ENCODE data around the gene PDGFD.

PDGFD gene

DNA sequence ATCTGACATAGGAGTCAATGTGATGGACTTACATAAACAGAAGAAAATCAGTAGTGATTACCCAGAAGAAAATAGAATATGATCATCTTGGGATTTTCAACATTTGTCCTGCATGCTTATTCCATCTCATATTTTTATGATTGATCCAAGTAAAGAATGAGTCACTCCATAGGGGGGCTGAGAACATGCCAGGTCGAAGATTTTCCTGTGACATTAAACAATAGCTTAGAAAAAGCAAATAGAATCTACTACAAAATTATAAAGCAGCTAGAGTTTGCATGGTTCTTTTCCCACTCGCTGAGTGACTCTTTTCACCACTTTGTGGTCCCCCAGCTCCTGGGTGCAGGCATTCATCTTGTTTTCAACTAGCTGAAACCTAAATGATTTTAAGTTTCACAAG, 71.2 kb downstream of the PDGFD start:
- no peak for DNase-seq

DNA sequence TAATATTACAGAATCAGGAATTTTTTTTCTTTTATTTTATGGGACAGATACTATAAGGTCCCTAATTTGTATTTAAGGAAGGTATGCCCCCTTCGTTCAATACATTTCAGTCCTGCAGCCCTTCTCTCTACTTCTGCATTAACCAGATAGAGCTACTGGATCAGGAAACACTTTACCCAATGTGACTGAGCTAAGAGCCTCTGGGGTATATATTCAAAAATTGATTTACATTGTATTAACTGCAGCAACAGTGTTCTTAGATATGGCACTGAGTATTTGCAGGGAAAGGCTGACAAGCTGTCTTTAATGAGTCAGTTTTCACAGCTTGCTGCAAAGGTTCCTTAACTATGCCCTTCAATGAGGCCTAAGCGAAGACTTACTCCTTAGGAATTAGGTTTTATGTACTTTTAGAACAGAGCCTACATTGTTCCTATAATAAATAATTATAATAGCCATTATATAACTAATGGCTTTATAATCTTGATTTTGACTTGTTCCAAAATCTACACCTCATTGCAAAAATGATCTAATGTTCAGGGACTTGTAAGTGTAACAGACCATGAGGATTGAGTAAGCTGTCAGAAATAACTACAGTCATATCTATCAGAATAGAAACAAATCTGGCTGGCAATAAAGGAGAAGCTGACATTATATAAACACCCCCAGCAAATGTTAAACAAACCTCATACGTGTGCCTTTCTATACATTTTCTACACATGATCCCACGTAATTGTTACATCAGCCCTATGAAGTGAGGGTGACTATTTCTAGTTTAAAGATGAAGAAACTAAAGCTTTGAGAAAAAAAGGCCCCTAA, 72.5 kb downstream of the PDGFD start:
- DNase-seq: no peak

DNA sequence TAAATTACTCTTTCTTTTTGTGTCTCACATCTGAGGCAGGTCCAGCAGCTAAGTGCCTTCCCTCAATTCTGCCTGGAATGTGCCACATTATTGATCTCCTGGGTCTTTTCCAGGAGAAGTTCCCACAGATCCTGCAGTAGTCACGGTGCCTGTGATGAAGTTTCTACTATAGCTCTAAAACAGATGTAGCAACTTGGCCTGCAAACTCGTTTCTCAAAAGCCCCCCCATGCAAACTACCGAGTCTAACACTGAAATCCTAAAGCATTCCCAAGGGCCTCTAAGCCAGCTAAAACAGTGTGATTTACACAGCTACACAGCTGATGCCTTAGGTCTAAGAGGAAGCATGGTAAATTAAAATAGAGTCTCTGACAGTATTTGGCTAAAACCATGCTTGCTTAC, 73.2 kb downstream of the PDGFD start:
- no peak for DNase-seq

DNA sequence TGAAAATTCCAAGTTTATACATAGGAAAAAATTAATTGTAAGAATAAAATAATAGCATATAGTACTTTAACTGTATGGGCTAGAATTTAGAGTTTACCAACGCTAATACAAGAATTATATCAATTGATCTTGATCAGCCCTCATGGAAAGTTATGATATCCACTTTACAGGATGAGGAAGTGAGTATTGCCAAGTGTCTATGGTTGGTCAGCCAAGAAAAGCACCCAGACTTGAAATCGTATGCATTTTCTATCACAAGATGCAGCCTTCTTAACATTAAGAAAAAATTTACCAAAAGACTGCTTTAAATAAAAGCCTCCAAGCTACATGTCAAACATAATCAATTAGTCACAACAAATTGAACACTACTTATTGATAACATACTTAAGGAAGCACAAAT, 74.5 kb downstream of the PDGFD start:
- no peak for DNase-seq

DNA sequence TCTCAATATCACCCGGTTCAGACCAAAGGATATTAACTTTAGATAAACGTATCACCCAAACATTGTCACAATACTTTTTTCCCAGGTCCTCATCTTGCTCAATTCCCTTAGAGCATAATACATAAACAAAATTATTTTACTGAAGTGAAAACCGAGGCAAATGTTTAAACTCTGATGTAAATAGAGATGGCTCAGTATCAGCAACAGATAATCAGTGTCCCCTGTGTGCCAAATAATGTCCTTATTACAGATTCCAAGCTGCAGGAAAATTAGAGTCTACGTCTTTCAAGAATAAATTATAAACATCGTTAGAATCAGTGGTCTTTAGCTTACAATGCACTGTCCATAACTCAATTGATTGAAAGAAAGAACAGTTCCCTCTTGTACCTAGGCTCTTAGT, 77.3 kb downstream of the PDGFD start:
- no peak for DNase-seq

DNA sequence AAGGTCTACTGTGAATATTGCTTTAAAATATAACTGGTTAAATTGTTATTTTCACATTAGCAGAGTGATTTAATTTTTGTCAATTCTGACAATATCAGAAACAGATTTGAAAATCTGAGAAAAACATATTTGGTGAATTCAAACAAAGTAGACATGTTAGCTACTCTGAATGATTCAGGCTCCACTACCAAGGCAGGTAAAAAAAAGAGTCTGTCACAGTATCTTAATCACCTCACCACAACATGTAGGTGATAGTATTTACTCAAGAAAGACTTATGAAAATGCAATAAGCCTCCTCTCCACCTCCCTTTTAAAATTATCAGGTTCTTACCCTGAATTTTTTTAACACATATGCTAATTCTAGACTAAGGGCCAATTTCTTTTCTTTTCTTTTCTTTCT, 85.0 kb downstream of the PDGFD start:
- no peak for DNase-seq

DNA sequence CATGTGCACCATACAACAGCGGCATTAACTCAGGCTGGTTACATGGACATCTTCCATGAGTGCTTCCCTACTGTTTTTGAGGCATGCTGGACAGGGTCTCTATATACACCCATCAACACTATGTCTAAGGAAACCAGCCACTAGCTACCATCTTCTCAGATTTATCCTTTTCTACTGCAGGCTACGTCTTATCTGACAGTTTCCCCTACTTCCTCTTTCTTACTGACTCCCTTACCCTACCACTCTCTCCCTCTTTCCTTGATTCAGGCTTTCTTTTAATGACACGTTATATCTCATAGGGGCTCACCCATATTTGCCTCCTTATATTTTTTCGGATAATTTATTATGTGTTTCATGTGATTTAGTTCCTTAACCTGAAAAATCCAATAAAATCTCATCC, 85.7 kb downstream of the PDGFD start:
- DNase-seq: no peak

DNA sequence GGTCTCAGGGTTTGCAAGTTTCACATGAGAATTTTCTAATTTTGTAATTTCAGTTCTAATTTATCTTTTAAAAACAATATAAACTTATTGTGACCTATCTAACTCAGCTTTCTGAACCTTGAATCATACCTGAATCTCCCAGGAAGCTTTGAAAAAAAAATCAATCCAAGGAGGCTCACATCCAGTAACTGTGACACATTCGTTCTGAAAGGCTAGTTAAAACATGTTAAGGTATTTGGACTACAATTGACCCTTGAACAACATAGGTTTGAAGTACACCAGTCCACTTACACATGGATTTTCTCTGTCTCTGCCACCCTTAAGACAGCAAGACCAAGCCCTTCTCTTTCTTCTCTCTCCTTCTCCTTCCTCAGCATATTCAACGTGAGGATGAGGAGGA, 87.5 kb downstream of the PDGFD start:
- DNase-seq: no peak

DNA sequence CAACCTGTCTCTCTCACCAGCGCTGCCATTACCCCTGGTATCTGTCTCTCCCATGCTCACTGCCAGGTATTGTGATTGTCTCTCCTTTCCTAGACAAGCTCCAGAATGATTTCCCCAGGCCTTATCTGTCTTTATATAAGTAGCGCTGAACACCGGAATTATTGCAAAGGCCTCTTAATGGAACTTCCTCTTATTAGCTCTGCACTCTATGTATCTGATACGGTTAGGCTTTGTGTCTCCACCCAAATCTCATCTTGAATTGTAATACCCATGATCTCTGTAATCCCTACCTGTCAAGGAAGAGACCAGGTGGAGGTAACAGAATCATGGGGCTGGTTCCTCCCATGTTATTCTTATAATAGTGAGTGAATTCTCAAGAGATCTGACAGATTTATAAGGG, 88.2 kb downstream of the PDGFD start:
- DNase-seq: no peak

DNA sequence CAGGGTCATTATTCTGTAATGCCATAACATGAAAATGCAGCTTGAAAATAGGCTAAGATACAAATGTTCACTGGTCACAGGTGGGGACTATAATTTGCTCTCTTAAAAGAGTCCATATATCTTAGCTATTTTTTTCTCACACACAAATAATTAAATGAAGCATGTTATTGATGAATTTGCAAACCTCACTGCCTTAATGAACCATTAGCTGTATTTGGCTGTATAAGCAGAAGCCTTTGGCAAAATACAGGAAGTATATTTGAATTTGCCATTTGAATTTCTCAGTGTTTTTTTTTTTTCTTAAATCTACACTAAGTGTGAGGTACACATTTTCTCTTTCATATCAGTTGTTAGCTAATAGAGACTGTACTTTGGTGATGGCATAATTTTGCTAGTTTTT, 88.9 kb downstream of the PDGFD start:
- no peak for DNase-seq

DNA sequence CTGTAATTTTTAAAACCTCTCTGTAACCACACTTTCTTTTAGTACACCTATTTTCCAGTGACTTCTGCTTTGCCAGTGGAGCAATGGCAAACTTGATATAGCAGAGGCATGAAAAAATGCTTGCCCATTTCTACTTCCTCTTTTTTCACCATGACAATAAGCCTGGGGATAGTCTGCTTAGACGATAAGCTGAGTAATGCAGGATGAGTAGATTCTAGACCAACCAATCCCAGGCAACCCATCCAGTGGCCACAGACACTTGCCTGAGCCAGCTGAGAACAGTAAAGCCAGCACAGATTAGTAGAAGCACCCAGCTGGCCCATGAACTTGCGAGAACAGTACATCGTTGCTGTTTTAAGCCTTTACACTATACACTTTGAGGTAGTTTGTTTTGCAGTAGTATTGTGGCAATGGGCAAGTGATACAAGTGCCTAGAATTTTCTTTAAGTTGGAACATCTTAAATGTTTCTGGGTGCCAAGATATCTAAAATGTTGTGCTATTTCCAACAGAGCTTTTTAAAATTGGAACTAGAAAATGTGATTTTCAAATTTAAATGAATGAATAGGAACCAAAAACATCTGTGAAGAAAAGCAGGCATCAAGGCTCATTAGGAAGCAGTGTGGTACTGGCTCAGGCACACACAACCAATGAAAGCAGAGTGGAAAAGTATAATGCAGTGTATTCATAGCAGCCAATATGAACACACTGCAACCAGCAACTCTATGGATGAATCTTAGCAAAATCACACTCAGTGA, 89.8 kb downstream of the PDGFD start:
- DNase-seq: no peak

DNA sequence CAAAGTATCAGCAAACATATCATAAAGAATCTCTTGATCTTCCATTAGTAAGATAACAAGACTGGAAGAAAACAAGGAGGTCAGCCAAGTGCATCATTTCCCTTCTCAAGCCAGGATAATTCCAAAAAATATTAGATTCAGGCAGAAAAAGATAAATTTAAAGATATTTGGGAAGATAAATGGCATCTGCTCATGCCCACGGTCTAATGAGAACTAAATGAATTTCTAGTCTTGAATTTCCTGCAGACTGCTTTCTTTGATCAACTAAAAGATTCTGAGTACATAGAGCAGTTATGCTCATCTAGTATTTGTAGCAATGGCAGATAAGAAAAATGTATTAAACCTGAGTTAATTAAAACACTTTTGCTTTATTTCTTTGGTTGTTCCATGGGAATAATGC, 96.4 kb downstream of the PDGFD start:
- DNase-seq: no peak

DNA sequence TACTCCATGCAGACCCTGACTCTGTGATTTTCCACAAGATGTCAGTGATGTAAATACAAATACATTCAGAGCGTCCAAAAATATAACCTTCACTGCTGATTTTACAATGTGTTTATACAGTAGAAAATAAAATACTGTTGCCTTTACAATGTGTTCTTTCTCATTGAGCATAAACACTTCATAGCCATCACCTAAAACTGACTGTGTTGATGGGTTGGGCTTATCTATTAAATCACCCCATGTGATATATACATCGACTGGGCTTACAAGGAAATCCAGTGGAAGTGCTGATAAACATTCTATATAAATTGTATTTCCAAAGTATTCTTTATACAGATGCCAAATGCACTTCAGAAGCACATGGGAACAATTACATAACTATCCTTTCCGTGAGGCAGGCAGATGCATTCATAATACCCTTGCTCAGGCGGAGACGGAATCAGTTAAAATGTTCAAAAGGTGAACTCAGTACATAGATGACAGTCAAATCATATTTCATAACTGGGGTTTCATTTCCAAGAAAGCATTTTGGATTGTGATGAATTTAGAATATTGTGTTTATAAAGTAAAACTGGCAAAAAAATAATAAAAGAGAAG, 99.8 kb downstream of the PDGFD start:
- DNase-seq: no peak

DNA sequence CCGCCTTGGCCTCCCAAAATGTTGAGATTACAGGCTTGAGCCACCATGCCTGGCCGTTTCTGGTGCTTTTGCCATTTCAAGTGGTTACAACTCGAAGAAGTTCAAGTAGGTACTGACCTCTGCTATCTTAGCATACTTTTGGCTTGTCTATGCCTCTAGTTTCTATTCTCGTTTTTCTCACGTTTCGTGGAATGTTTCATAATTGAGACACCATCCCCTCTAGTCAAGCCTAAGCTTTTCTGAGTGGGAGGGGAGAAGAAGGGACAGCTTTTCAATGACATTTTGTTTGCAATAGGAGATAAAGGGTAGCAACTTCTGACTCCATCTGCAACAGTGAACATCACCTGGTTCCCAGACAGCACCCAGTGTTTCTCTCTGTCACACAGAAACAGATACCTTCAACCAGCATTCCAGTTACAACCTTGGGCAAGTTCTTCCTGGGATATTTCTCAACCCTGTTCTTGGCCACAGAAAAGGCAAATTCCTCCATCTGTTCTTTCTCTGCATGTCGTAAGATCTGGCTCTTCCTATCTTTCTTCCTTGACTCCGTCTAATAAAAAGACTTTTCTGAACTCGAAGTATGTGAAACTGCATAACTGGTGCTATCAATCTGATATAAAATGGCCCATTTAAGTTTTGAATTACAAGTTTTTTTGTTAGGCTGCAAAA, 102.0 kb downstream of the PDGFD start:
- DNase-seq: no peak

DNA sequence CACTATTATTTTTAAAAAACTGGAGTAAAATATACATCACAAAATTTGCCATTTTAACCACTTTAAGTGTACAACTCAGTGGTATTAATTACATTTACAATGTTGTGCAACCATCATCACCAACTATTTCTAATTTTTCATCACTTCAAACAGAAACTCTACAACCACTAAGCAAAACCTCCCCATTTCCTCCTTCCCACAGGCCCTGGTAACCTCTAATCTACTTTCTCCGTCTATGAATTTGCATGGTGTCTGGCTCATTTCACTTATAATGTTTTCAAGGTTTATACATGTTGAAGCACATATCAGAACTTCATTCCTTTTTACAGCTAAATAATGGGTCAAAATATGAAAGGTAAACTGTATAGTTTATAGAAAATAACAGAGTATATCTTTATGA, 103.1 kb downstream of the PDGFD start:
- DNase-seq: no peak

DNA sequence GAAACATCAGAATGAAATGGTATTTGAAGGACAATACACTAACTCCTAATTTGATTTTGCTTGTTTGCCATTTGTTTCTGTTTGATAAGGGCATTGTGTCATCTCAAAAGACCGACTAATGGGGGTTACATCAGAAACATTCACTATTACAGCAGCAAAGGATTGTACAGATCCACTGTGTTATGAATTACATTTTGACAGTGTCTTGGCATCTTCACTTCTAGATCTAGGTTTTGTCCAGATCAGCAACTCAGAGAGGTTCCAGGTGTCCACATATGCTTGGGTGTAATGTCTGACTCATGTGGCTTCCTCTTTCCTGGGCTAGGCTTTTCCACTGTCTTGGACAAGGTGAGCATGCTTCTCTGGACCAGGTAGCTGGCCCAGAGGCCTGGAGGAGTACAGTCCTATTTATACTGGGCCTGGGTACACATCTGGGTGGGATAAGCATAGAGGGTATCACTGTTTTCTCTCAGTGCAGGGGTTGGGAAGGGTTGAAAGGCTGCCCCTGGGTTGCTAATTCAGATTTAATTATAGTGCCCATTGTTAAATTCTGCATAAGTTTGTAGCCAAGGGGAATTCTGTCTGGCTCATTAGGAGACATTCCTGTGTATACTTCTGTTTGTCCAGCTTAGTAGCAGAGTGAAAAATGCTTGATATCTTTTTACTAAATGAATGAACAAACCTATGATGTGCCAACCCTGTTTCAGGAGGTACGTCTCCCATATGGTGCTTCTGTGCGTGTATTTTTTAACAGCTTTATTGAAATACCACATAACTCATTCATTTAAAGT, 103.7 kb downstream of the PDGFD start:
- no peak for DNase-seq

DNA sequence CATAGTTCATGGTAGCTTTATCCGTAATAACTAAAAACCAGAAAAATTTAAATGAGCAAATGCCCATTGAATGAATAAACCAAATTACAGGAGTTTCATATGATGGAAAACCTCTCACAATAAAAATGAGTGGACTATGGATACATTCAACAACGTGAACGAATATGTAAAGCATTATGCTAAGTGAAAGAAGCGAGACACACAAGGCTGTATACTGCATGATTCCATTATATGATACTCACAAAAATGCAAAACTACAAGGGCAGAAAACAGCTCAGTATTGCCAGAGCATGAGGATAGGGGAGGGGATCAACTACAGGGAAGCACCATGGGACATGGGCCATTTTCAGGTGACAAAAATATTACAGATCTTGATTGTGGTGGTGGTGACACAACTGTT, 105.3 kb downstream of the PDGFD start:
- DNase-seq: no peak

DNA sequence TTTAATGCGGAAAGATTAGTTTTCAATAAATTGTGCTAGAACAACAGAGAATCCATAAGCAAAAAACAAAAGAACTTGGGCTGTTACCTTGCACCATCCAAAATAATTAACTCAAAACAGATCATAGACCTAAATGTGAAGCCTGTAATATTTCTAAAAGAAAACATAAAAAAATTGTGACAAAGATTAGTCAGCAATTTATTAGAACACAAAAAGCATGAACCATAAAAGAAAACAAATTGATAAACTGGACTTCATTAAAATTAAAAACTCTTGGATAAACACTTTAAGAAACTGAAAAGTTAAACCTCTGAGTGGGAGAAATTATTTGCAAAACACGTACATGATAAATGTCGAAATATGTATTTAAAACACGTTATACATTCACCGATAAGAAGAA, 106.0 kb downstream of the PDGFD start:
- DNase-seq: no peak

DNA sequence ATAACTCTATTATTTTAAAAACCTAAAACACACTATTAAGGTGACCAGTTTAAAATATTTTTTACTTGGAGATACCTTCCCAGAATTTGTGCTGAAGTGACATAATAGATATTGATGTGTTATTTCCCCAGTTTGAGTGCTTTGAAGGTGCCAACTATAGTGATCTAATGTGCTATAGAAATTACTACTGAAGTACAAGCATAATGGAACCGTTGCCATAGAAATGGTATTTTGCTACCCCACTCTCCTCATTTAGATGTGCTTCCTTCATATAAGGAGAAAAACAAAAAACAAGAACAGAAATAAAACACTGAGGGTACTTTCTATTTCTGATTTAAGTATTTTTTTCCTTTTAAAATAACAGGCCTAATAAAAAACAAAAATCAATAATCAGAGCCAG, 108.4 kb downstream of the PDGFD start:
- no peak for DNase-seq

DNA sequence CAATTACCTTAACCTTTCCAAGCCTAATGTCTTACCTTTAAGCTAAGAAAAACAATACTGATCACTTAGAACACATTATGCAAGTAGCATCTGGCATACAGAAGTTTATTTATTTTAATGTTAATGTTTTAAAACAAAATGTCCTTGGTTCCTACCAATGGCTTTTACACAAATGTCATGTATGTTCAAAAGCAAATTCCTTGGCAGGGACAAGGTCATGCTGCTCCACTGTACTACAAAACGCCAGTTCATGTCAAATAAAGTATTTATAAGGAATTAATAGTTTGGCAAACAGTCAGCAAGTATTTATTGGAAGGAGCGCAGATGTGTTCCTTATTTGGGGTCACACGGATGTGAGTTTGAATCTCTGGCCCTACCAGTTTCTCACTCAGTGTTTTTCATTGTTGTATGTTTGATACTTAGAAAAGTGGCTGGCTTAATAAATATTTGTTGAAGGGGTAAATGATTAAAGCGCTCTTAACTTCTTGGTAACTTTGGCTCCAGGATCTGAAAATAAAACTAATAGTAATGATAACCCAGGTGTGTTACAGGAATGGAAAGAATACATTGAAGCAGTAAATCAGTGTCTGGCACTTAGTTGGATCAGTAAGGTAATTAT, 108.9 kb downstream of the PDGFD start:
- DNase-seq: no peak

DNA sequence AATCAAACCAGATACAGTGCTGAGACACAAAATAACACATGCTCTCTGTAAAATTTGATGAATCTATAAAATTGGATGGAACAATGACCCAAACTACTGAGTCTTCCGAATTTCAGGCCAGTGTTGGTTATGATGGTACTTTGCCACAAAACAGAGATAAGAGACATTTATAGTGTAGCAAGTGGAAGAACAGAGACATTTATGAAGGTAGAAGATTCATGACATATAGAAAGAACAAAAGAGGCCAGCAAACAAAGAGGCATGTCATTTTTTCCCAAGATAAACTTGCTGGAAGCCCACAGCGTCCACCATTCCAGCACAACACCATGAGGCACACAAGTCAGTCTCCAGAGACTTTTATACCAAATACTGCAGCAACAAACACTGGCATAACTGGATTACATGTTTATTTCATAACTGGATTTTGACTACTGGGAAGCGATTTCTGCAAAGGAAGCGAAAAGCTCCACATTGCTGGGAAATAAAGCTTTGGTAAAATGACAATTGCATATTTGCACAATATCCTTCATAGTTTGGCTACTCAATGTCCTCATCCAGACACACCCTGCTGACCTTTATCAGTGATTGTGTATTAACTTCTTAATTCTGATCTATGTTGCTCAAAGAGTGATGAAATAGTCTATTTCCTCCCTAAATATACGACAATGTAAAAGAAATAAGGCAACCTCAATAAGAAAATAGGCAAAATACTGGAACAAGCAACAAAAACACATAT, 110.0 kb downstream of the PDGFD start:
- no peak for DNase-seq

DNA sequence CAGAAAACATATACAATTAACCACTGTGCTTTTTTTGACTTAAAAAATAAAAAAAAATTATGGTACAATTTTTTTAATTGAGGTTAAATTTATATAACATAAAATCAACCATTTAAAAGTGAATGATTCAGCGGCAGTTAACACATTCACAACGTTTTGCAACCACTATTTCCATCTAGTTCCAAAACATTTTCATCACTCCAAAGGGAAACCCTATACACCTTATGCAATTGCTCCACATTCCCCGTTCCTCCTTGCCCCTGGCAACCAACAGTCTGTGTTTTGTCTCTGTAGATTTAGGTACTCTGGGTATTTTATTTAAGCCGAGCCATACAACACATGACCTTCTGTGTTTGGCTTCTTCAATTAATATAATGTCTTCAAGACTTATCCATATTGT, 112.2 kb downstream of the PDGFD start:
- no peak for DNase-seq

Data from NCI-H1436 (cell line).